Stimulated activated naive B cell treated with anti-CD40 and anti-IgM and Interleukin-4, amounts not matched to agents 10 μg/mL and 1 μg/mL and 100 μg/mL, for 72 hours (primary cell): ENCODE data around the gene CAMSAP1.

Experiments
- ATAC-seq, 2 donors: fragments of 150-1000 bp; cut with Tn5 transposase; replicated peaks; 2 replicates each; pipeline ENCODE4 v1.10.0; 2021; ENCODE audit warnings: moderate library complexity in 1 of 2
- DNase-seq: peaks from one replicate; pipeline ENCODE4 v3.0.0; 2021
- H3K27ac Mint-ChIP-seq: one replicate; pipeline ENCODE4 v1.8.0; 2022; ENCODE audit warnings: mild to moderate bottlenecking, mixed read lengths
- H3K27me3 Mint-ChIP-seq, 2 donors: one replicate each; pipeline ENCODE4 v1.8.0; 2022; ENCODE audit warnings: mixed read lengths in 2 of 2
- H3K36me3 Mint-ChIP-seq, 2 donors: one replicate each; pipeline ENCODE4 v1.8.0; 2022; ENCODE audit warnings: mixed read lengths in 2 of 2, mild to moderate bottlenecking in 1 of 2
- H3K4me1 Mint-ChIP-seq, 2 donors: one replicate each; pipeline ENCODE4 v1.8.0; 2022; ENCODE audit warnings: mixed read lengths in 2 of 2, mild to moderate bottlenecking in 1 of 2
- H3K4me3 Mint-ChIP-seq, 2 donors: one replicate each; pipeline ENCODE4 v1.8.0; 2022; ENCODE audit warnings: mild to moderate bottlenecking in 2 of 2, mixed read lengths in 2 of 2, moderate library complexity in 1 of 2
- H3K9me3 Mint-ChIP-seq, 2 donors: one replicate each; pipeline ENCODE4 v1.8.0; 2022; ENCODE audit warnings: mixed read lengths in 2 of 2, mild to moderate bottlenecking in 1 of 2

Gene CAMSAP1

DNA sequence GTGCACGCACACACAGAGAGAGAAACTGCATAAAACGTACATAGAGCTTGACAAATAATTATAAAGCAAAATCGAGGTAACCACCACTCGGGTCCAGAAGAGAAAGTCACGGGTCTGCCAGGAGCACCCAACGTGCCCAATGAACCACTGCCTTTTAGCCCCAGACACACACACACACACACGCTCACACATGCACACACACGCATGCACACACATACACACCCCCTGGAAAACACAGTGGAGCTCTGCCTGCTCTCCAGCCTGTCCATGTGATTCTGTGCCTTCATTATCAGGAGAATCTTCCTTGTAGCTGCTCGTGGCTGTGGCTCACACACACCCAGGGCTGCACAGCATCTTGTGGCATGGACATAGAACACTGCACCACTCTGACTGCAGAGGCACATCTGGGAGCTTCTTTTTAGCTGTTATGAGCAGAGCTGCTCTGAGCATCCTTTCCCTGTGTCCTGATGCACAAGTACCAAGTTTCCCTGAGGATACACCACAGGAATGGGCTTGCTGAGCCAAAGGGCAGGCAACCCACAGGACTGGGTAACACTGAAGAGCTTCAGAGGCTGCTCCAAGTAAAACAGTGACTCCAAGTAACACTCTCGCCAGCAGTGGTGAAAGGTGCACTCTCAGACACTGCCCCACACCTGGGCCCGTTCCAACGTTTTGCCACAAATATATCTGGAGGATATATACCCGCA lies 58.9 kb downstream of the CAMSAP1 start:
- Mint-ChIP-seq H3K4me1 (peaks cover 3 to 8% of the 10 kb centered on the region in 2 donors), H3K9me3 (peaks cover 15 to 17% of the 10 kb centered on the region in 2 donors), H3K4me3 (no peak overlapping the region), H3K36me3 (peaks cover 51 to 60% of the 10 kb centered on the region in 2 donors), H3K27me3 (no peaks in the 10 kb centered on the region), H3K27ac (no peak overlapping the region)
- ATAC-seq (no peak), DNase-seq (no peak)

DNA sequence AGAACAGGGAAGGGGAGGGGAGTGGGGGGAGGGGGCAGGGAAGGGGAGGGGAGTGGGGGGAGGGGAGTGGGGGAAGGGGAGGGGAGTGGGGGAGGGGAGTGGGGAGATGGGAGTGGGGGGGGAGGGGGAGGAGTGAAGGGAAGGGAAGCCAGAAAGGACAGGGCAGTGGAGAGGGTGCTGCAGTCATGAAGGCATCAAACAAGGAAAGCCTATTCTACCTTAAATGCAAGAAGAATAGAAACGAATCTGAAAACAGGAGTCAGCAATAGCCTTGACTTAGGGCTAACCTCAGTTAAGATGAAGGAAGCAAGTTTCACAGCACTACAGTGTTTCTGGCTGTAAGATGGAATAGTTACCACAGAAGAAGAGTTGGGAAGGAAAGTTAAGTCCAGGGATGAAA lies 59.5 kb downstream of the CAMSAP1 start:
- Mint-ChIP-seq H3K9me3 (peaks cover 15 to 17% of the 10 kb centered on the region in 2 donors), H3K4me3 (no peak overlapping the region), H3K27me3 (no peaks in the 10 kb centered on the region), H3K36me3 (peaks cover 53 to 65% of the 10 kb centered on the region in 2 donors), H3K27ac (no peak overlapping the region), H3K4me1 (peaks cover 3 to 8% of the 10 kb centered on the region in 2 donors)
- ATAC-seq (no peak), DNase-seq (no peak)

- Mint-ChIP-seq H3K36me3 (peaks cover 26 to 34% of the 10 kb centered on the region in 2 donors), H3K9me3 (peaks cover 13 to 15% of the 10 kb centered on the region in 2 donors), H3K27ac (no peak overlapping the region), H3K4me1 (peaks cover 4 to 5% of the 10 kb centered on the region in 2 donors), H3K27me3 (no peaks in the 10 kb centered on the region), H3K4me3 (no peak overlapping the region)
- ATAC-seq (no peak), DNase-seq (no peak)
These were observed 66.8 kb downstream of the CAMSAP1 start for GRCh38 chr9:135840539-135840938.

DNA sequence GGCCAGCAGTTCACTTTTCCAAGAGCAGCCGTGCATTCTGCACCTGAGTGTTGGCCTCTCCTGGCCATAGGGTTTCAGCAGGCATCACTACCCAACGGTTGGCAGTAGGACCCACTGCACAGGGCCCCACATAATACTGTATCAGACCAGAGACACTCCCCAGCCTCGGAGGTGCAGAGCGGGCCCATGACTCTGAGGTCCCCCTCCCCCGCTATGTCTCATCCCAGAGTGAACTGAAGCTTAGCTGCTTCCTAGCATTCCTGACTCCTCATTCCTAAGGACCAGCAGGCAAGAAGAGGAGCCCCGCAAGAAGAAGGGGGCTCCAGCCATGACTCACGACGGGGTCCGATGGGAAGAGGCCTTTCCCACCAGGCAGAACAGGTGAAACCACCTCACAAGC lies 67.2 kb downstream of the CAMSAP1 start:
- no peaks in the 10 kb centered on the region for H3K27me3 Mint-ChIP-seq
- no peak overlapping the region for H3K4me3 Mint-ChIP-seq
- ATAC-seq, result no peak
- peaks cover 25 to 32% of the 10 kb centered on the region in 2 donors for H3K36me3 Mint-ChIP-seq
- peaks cover 4 to 5% of the 10 kb centered on the region in 2 donors for H3K4me1 Mint-ChIP-seq
- no peak overlapping the region for H3K27ac Mint-ChIP-seq
- DNase-seq, result no peak
- peaks cover 10 to 11% of the 10 kb centered on the region in 2 donors for H3K9me3 Mint-ChIP-seq

- Mint-ChIP-seq H3K4me3 (no peak overlapping the region), H3K36me3 (peaks cover 23 to 30% of the 10 kb centered on the region in 2 donors), H3K9me3 (peaks cover 7% of the 10 kb centered on the region in 2 donors), H3K4me1 (peaks cover 4 to 5% of the 10 kb centered on the region in 2 donors), H3K27me3 (no peaks in the 10 kb centered on the region), H3K27ac (no peak overlapping the region)
- ATAC-seq (no peak), DNase-seq (no peak)
These were observed 67.8 kb downstream of the CAMSAP1 start for GRCh38 chr9:135839516-135839915.

GRCh38 chr9:135835131-135835530 lies 72.2 kb downstream of the CAMSAP1 start:
- H3K27ac Mint-ChIP-seq, result no peak overlapping the region
- H3K36me3 Mint-ChIP-seq, result peaks cover 26 to 28% of the 10 kb centered on the region in 2 donors
- no peaks in the 10 kb centered on the region for H3K27me3 Mint-ChIP-seq
- no peak for ATAC-seq
- peaks cover 0 to 2% of the 10 kb centered on the region in 2 donors for H3K9me3 Mint-ChIP-seq
- no peak for DNase-seq
- H3K4me1 Mint-ChIP-seq, result peaks cover 0 to 2% of the 10 kb centered on the region in 2 donors
- no peak overlapping the region for H3K4me3 Mint-ChIP-seq

GRCh38 chr9:135833864-135834263 lies 73.5 kb downstream of the CAMSAP1 start:
- H3K4me3 Mint-ChIP-seq, result no peak overlapping the region
- no peak for ATAC-seq
- no peak overlapping the region for H3K27ac Mint-ChIP-seq
- H3K9me3 Mint-ChIP-seq, result peaks cover 0 to 5% of the 10 kb centered on the region in 2 donors
- peaks cover 0 to 2% of the 10 kb centered on the region in 2 donors for H3K4me1 Mint-ChIP-seq
- H3K36me3 Mint-ChIP-seq, result peaks cover 34 to 39% of the 10 kb centered on the region in 2 donors
- DNase-seq, result no peak
- no peaks in the 10 kb centered on the region for H3K27me3 Mint-ChIP-seq

DNA sequence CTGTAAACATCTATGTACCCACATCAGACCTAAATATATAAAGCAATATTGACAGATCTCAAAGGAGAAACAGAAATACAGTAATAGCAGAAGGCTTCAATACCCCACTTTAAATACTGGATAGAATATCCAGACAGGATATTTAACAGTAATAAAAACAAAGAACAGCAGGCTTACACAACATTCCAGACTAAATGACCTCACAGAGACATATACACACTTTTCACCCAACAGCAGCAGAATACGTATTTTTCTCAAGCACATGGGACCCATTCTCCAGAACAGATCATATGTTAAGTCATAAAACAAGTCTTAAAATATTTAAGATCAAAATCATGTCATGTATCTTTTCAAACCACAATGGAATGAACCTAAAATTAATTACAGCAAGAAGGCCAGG lies 76.8 kb downstream of the CAMSAP1 start:
- H3K4me1 Mint-ChIP-seq, result peaks cover 0 to 4% of the 10 kb centered on the region in 2 donors
- DNase-seq, result no peak
- peaks cover 0 to 8% of the 10 kb centered on the region in 2 donors for H3K9me3 Mint-ChIP-seq
- no peak for ATAC-seq
- H3K27me3 Mint-ChIP-seq, result no peaks in the 10 kb centered on the region
- peaks cover 58 to 73% of the 10 kb centered on the region in 2 donors for H3K36me3 Mint-ChIP-seq
- no peak overlapping the region for H3K4me3 Mint-ChIP-seq
- H3K27ac Mint-ChIP-seq, result no peak overlapping the region

DNA sequence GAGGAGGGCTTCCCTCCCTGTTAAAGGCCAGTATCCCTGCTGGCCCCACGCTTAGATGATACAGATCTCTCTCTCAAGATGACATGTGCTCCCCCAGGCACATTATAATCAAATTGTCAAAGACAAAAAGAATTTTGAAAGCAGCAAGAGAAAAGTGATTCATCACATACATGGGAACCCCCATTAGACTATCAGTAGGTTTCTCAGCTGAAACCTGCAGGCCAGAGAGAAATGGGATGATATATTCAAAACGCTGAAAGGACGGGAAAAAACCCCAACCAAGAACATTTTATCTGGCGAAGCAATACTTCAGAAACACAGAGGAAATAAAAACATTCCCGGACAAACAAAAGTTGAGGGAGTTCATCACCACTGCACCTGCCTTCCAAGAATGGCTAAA lies 78.7 kb downstream of the CAMSAP1 start:
- Mint-ChIP-seq H3K36me3 (peaks cover 55 to 71% of the 10 kb centered on the region in 2 donors), H3K27me3 (no peaks in the 10 kb centered on the region), H3K4me1 (peaks cover 0 to 4% of the 10 kb centered on the region in 2 donors), H3K27ac (no peak overlapping the region), H3K4me3 (no peak overlapping the region), H3K9me3 (peaks cover 0 to 8% of the 10 kb centered on the region in 2 donors)
- ATAC-seq, result no peak
- no peak for DNase-seq

DNA sequence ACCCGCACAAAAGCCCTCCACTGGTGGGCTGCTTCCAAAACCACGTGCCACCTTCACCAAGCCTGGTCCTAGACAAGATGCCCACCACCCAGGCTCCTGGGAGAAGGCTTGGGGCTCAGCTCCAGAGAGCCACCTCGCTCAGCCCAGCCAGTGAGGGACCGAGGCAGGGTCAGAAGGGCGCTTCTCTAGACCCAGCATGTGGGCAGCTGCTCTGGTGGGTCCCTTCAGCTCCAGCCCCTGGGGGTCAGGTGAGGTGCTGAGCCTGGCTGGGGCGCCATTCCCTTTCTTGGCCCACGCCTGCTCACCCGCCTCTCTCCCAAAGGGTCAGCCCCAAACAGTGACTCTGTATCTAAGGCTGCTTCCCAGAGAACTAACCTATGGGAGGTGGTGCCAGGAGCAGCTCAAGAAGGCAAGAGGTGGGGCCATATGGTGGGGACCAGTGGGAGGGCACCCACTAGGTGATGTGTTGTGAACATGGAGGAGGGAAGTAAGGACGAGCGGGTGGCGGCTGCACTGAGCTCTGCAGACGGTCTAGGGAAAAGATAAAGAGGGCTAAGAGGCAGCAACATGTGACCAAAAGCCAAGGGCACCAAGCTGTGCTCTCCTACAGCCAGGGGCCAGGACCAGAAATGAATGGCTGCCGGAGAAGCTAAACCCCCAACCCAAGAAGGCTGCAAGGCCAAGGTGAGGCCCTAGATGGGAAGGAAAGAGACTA lies 79.3 kb downstream of the CAMSAP1 start:
- Mint-ChIP-seq H3K4me3 (no peak overlapping the region), H3K27me3 (no peaks in the 10 kb centered on the region), H3K9me3 (peaks cover 0 to 8% of the 10 kb centered on the region in 2 donors), H3K36me3 (peaks cover 56 to 70% of the 10 kb centered on the region in 2 donors), H3K4me1 (peaks cover 0 to 4% of the 10 kb centered on the region in 2 donors), H3K27ac (no peak overlapping the region)
- ATAC-seq, result no peak
- no peak for DNase-seq

GRCh38 chr9:135827301-135827700 lies 80.0 kb downstream of the CAMSAP1 start:
- ATAC-seq (no peak), DNase-seq (no peak)
- Mint-ChIP-seq H3K4me1 (peaks cover 0 to 4% of the 10 kb centered on the region in 2 donors), H3K4me3 (no peak overlapping the region), H3K9me3 (peaks cover 0 to 8% of the 10 kb centered on the region in 2 donors), H3K27me3 (no peaks in the 10 kb centered on the region), H3K36me3 (peaks cover 62 to 77% of the 10 kb centered on the region in 2 donors), H3K27ac (no peak overlapping the region)

DNA sequence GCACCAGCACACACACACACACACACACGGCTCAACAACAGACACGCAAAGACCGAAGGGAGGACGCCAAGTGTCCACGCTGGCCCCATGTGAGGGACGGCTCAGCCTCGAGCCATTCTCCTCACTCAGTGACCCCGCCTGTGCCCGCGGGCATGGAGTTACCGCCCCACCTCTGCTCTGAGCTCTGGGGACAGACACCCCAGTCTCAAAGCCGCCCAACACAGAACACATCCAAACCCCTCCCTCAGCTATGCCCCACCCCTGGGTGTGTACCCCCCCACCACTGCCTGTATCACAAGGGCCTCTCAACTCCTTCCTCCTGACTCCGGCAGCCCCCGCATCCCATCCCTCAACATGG lies 81.2 kb downstream of the CAMSAP1 start:
- Mint-ChIP-seq H3K27ac (no peak overlapping the region), H3K4me1 (peaks cover 0 to 5% of the 10 kb centered on the region in 2 donors), H3K4me3 (no peak overlapping the region), H3K27me3 (no peaks in the 10 kb centered on the region), H3K9me3 (peaks cover 0 to 8% of the 10 kb centered on the region in 2 donors), H3K36me3 (peaks cover 68 to 85% of the 10 kb centered on the region in 2 donors)
- ATAC-seq (no peak), DNase-seq (no peak)

GRCh38 chr9:135825435-135826187 lies 81.7 kb downstream of the CAMSAP1 start:
- no peak overlapping the region for H3K4me3 Mint-ChIP-seq
- DNase-seq (no peak), ATAC-seq (no peak)
- H3K9me3 Mint-ChIP-seq, result peaks cover 0 to 6% of the 10 kb centered on the region in 2 donors
- H3K36me3 Mint-ChIP-seq, result peaks cover 69 to 85% of the 10 kb centered on the region in 2 donors
- H3K27me3 Mint-ChIP-seq, result no peaks in the 10 kb centered on the region
- peaks cover 0 to 5% of the 10 kb centered on the region in 2 donors for H3K4me1 Mint-ChIP-seq
- H3K27ac Mint-ChIP-seq, result no peak overlapping the region

- Mint-ChIP-seq H3K36me3 (peaks cover 61 to 81% of the 10 kb centered on the region in 2 donors), H3K9me3 (peaks cover 0 to under 1% of the 10 kb centered on the region in 2 donors), H3K27ac (no peak overlapping the region), H3K4me3 (no peak overlapping the region), H3K4me1 (peaks cover 0 to 3% of the 10 kb centered on the region in 2 donors), H3K27me3 (no peaks in the 10 kb centered on the region)
- ATAC-seq (no peak), DNase-seq (no peak)
These were observed 84.3 kb downstream of the CAMSAP1 start for GRCh38 chr9:135823036-135823435.
